GM12878 (cell line): ENCODE data around the gene ITGA4. TPM values are rescaled to one million over a fixed set of nuclear protein-coding genes. Genes with fewer than 3 reads are reported as not detected.

Experiments used
- ATAC-seq: fragments of 200-7000 bp; cut with Tn5 transposase; 3 replicates; pipeline ENCODE4 v1.9.1; 2020; ENCODE audit warnings: mild to moderate bottlenecking, moderate library complexity
- BruUV-seq: library from RNA; stranded (reverse); fragments of 400-500 nt; replicated peaks from 2 replicates; lab custom pipeline; 2021; lab: Mats Ljungman, UMichigan
- CTCF ChIA-PET: fragments of 300-600 bp; sonication (Branson Sonifier 250); formaldehyde crosslinking; extraction: SDS; loops from one replicate; lab custom pipeline; 2021; ENCODE audit warnings: inconsistent platforms; lab: Yijun Ruan, JAX
- POLR2A ChIA-PET: fragments of 350-600 bp; formaldehyde crosslinking; extraction: SDS; loops from one replicate; lab custom pipeline; 2021; ENCODE audit warnings: inconsistent platforms; lab: Charles Lee
- RAD21 ChIA-PET: fragments of 300-600 bp; sonication (Branson Sonifier 250); formaldehyde crosslinking; loops from one replicate; lab custom pipeline; 2023; ENCODE audit warnings: antibody characterized with exemption; ENCODE audit not compliant: unreplicated experiment; lab: Charles Lee
- SMC1A ChIA-PET: fragments of 300-600 bp; sonication (Branson Sonifier 250); formaldehyde crosslinking; loops from one replicate; lab custom pipeline; 2023; ENCODE audit not compliant: unreplicated experiment, uncharacterized antibody; lab: Charles Lee
- DNase-seq: peaks from one replicate; pipeline ENCODE4 v3.0.0-alpha.2; 2011; ENCODE audit warnings: low read depth, low spot score
- FAIRE-seq: peaks from 3 replicates; lab custom pipeline; 2011; peaks lifted over from hg19 to GRCh38; lab: Jason Lieb, UNC
- H2AFZ ChIP-seq: 2 replicates; pipeline ENCODE4 v1.6.0; 2011; ENCODE audit warnings: low read depth, low read length, control low read depth; ENCODE audit not compliant: control insufficient read depth
- H3K27ac ChIP-seq: 2 replicates; pipeline ENCODE4 v1.5.1; 2011; ENCODE audit warnings: control low read depth; ENCODE audit not compliant: control insufficient read depth, insufficient read depth
- H3K27me3 ChIP-seq, 2 experiments: replicated peaks in 1 of 2; 2 replicates each; pipeline versions ENCODE4 v1.6.0 to v1.6.1; 2011; ENCODE audit warnings: low read length in 1 of 2; ENCODE audit not compliant: control insufficient read depth in 2 of 2, insufficient read depth in 2 of 2
- H3K36me3 ChIP-seq, 2 experiments: 2 replicates each; pipeline ENCODE4 v1.5.1; 2011; ENCODE audit warnings: low read length in 1 of 2; ENCODE audit not compliant: control insufficient read depth in 2 of 2, insufficient read depth in 2 of 2
- H3K4me1 ChIP-seq: 2 replicates; pipeline ENCODE4 v1.6.1; 2011; ENCODE audit warnings: mild to moderate bottlenecking, low read length, moderate library complexity, mixed read lengths; ENCODE audit not compliant: control insufficient read depth, insufficient read depth
- H3K4me2 ChIP-seq: 2 replicates; pipeline ENCODE4 v1.6.0; 2011; ENCODE audit warnings: control low read depth; ENCODE audit not compliant: control insufficient read depth, insufficient read depth
- H3K4me3 ChIP-seq: fragments of 200-600 bp; sonication (generic); 2 replicates; pipeline ENCODE4 v1.5.1; 2016
- H3K79me2 ChIP-seq: 2 replicates; pipeline ENCODE4 v1.6.0; 2011; ENCODE audit warnings: low read length; ENCODE audit not compliant: control insufficient read depth, insufficient read depth
- H3K9ac ChIP-seq: 2 replicates; pipeline ENCODE4 v1.8.0; 2011; ENCODE audit warnings: low read length, control low read depth, mixed read lengths; ENCODE audit not compliant: control insufficient read depth, insufficient read depth
- H3K9me3 ChIP-seq: replicated peaks from 3 replicates; pipeline ENCODE4 v1.5.1; 2011; ENCODE audit warnings: mild to moderate bottlenecking, low read length; ENCODE audit not compliant: control insufficient read depth, insufficient read depth
- H4K20me1 ChIP-seq: 2 replicates; pipeline ENCODE4 v1.6.0; 2011; ENCODE audit not compliant: control insufficient read depth, insufficient read depth
- CHD4 ChIP-seq: fragments of 200-600 bp; sonication (generic); IDR thresholded peaks from 2 replicates; pipeline ENCODE4 v1.6.1; 2016; ENCODE audit warnings: mild to moderate bottlenecking
- FOXK2 ChIP-seq: fragments of 450-650 bp; IDR thresholded peaks from 2 replicates; pipeline ENCODE4 v1.6.1; 2017; ENCODE audit warnings: mild to moderate bottlenecking, moderate library complexity
- HCFC1 ChIP-seq: fragments of 150-350 bp; IDR thresholded peaks from 2 replicates; pipeline ENCODE4 v1.6.1; 2014; ENCODE audit warnings: low read length
- KAT2A ChIP-seq: conservative IDR thresholded peaks from 2 replicates; pipeline ENCODE4 v1.6.1; 2011; ENCODE audit warnings: low read depth, low read length; ENCODE audit not compliant: control insufficient read depth
- MTA2 ChIP-seq: fragments of 450-650 bp; IDR thresholded peaks from 2 replicates; pipeline ENCODE4 v1.6.1; 2016; ENCODE audit warnings: low read depth, mild to moderate bottlenecking, moderate library complexity
- NFYA ChIP-seq: IDR thresholded peaks from 2 replicates; pipeline ENCODE4 v1.6.1; 2011; ENCODE audit warnings: low read depth, mild to moderate bottlenecking, low read length, improper control_type of control experiment, borderline replicate concordance
- PAX5 ChIP-seq: IDR thresholded peaks from 2 replicates; pipeline ENCODE4 v1.6.1; 2011; ENCODE audit warnings: low read depth, low read length, borderline replicate concordance
- POU2F2 ChIP-seq: IDR thresholded peaks from 3 replicates; pipeline ENCODE4 v1.6.1; 2011; ENCODE audit warnings: low read depth, mild to moderate bottlenecking, low read length, borderline replicate concordance
- RB1 ChIP-seq: fragments of 450-650 bp; formaldehyde crosslinking; IDR thresholded peaks from 2 replicates; pipeline ENCODE4 v1.6.1; 2017; ENCODE audit warnings: mild to moderate bottlenecking, borderline replicate concordance
- RBBP5 ChIP-seq: fragments of 200-600 bp; sonication (generic); conservative IDR thresholded peaks from 2 replicates; pipeline ENCODE4 v1.6.1; 2016
- SIX5 ChIP-seq: IDR thresholded peaks from 2 replicates; pipeline ENCODE4 v1.6.1; 2011; ENCODE audit warnings: mild to moderate bottlenecking, low read depth, low read length, moderate library complexity; ENCODE audit not compliant: severe bottlenecking
- SREBF2 ChIP-seq: IDR thresholded peaks from 2 replicates; pipeline ENCODE4 v1.6.1; 2012; ENCODE audit warnings: mild to moderate bottlenecking, low read length
- TBL1XR1 ChIP-seq: IDR thresholded peaks from 2 replicates; pipeline ENCODE4 v1.6.1; 2012; ENCODE audit warnings: low read depth, low read length, improper control_type of control experiment
- ZZZ3 ChIP-seq: IDR thresholded peaks from 2 replicates; pipeline ENCODE4 v1.6.1; 2011; ENCODE audit warnings: low read depth; ENCODE audit not compliant: control insufficient read depth, insufficient read length
- WGBS: methylation state at CpG from one replicate; pipeline ENCODE4 v1.1.6; 2016; ENCODE audit warnings: low lambda C conversion rate; ENCODE audit not compliant: insufficient replicate concordance, insufficient coverage; ENCODE audit errors: missing lambda C conversion rate; 5-methylcytosine and 5-hydroxymethylcytosine counted together
- in situ Hi-C: fragments of 300-500 bp; cut with MboI; formaldehyde crosslinking; loops from 9 replicates; pipeline ENCODE4 v1.14.3; 2018; ENCODE audit warnings: mixed read lengths
- intact Hi-C: fragments of 100-400 bp; cut with micrococcal nuclease; formaldehyde crosslinking; loops from one replicate; pipeline ENCODE4 v1.14.2; 2022; ENCODE audit not compliant: unreplicated experiment
- polyA plus RNA-seq, 11 experiments: library from polyadenylated mRNA; depleted of rRNA in 4 of 11; unstranded in 6 of 11; stranded (reverse) in 5 of 11; fragments of >200 nt; fragmentation: Nextera tagmentation in 4 of 11; fragmentation: Illumina TruSeq in 1 of 11; extraction: Ambion mirVana in 4 of 11; extraction: Trizol in 1 of 11; gene quantifications; 1 replicate in 1 of 11; 2 replicates in 10 of 11; pipeline versions ENCODE4 v1.2.1 to v1.2.3, GENCODE V29; 2011 to 2016; ENCODE audit warnings: inconsistent platforms in 2 of 11, missing spikeins in 2 of 11, low read depth in 1 of 11
- total RNA-seq, 4 experiments: library from RNA; depleted of rRNA in 3 of 4; stranded (reverse); fragments of >200 nt in 3 of 4; fragmentation: Illumina TruSeq in 1 of 4; extraction: Trizol in 1 of 4; gene quantifications; 2 replicates each; pipeline versions ENCODE4 v1.2.1 to v1.2.3, GENCODE V29; 2013 to 2021
- TF ChIP-seq, protein P1 (sequence below): IDR thresholded peaks from 2 replicates; pipeline ENCODE4 v1.6.1; 2012; ENCODE audit warnings: mild to moderate bottlenecking, low read depth, low read length
- TF ChIP-seq, protein P2 (sequence below), 3 experiments: IDR thresholded peaks in 2 of 3; conservative IDR thresholded peaks in 1 of 3; 2 replicates each; pipeline ENCODE4 v1.5.1; 2011; ENCODE audit warnings: low read depth in 3 of 3, low read length in 3 of 3, mild to moderate bottlenecking in 3 of 3, control low read depth in 2 of 3, moderate library complexity in 2 of 3, inconsistent platforms in 1 of 3, mixed read lengths in 1 of 3; ENCODE audit not compliant: control insufficient read depth in 2 of 3, insufficient read depth in 1 of 3; ENCODE audit errors: extremely low read depth in 1 of 3
- TF ChIP-seq, protein P3 (sequence below): IDR thresholded peaks from 2 replicates; pipeline ENCODE4 v1.6.1; 2011; ENCODE audit warnings: mild to moderate bottlenecking, low read depth, low read length, moderate library complexity; ENCODE audit not compliant: insufficient replicate concordance

Gene ITGA4
- total and polyA plus RNA-seq, 10 of the 15 experiments (the other 5 are each of a cell fraction or from before 2014, with no cell fraction given) = 12.4 to 87.9 (median 63.5) TPM

DNA sequence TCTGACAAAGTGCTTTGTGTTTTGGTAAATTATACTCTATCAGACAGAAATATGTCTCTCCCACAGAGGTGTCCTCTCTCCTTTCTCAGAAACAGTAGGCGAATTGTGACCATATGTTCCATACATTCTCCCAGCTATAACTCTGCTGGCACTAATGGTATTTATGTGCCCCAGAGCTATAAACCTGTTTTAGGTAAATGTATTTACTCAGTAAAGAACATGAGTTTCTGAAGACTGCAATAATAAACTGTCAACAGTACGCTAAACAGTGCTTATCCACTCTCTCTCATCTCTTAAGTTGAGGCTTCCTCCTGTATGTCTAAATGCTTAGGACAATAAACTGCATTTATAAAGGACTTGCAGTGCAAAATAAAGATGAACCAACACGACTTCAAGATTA is 58.5 kb downstream of the ITGA4 start:
- no peak overlapping the region for H2AFZ ChIP-seq
- WGBS = 79% methylated on average over 3 of the region's 3 CpGs
- H3K9me3 ChIP-seq = no peaks in the 10 kb centered on the region
- H3K79me2 ChIP-seq = no peaks in the 10 kb centered on the region
- ATAC-seq (no peak), DNase-seq (no peak), FAIRE-seq (no peak)
- ChIA-PET POLR2A (no interaction called here), SMC1A (interaction anchor here (0.7 to 1.6 kb wide), 5 partner anchors 10 to 389 kb away, joined by 3 to 6 read pairs (median 4); no protein-coding TSS in a partner anchor), CTCF (interaction anchor here (0.6 to 2.0 kb wide), 3 partner anchors 49 to 1437 kb away, joined by 3 to 5 read pairs (median 4); no protein-coding TSS in a partner anchor), RAD21 (no interaction called here)
- intact Hi-C loops (no loop called here), in situ Hi-C loops (no loop called here)
- H3K4me3 ChIP-seq = no peak overlapping the region
- TF ChIP-seq POU2F2 (no peak), PAX5 (no peak), FOXK2 (no peak), SREBF2 (no peak), HCFC1 (no peak), KAT2A (no peak), MTA2 (no peak), CHD4 (no peak), ZZZ3 (no peak), RB1 (no peak), SIX5 (no peak), RBBP5 (no peak), TBL1XR1 (no peak), NFYA (no peak)
- TF ChIP-seq, protein P1, sequence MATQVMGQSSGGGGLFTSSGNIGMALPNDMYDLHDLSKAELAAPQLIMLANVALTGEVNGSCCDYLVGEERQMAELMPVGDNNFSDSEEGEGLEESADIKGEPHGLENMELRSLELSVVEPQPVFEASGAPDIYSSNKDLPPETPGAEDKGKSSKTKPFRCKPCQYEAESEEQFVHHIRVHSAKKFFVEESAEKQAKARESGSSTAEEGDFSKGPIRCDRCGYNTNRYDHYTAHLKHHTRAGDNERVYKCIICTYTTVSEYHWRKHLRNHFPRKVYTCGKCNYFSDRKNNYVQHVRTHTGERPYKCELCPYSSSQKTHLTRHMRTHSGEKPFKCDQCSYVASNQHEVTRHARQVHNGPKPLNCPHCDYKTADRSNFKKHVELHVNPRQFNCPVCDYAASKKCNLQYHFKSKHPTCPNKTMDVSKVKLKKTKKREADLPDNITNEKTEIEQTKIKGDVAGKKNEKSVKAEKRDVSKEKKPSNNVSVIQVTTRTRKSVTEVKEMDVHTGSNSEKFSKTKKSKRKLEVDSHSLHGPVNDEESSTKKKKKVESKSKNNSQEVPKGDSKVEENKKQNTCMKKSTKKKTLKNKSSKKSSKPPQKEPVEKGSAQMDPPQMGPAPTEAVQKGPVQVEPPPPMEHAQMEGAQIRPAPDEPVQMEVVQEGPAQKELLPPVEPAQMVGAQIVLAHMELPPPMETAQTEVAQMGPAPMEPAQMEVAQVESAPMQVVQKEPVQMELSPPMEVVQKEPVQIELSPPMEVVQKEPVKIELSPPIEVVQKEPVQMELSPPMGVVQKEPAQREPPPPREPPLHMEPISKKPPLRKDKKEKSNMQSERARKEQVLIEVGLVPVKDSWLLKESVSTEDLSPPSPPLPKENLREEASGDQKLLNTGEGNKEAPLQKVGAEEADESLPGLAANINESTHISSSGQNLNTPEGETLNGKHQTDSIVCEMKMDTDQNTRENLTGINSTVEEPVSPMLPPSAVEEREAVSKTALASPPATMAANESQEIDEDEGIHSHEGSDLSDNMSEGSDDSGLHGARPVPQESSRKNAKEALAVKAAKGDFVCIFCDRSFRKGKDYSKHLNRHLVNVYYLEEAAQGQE = no peak
- TF ChIP-seq, protein P2, sequence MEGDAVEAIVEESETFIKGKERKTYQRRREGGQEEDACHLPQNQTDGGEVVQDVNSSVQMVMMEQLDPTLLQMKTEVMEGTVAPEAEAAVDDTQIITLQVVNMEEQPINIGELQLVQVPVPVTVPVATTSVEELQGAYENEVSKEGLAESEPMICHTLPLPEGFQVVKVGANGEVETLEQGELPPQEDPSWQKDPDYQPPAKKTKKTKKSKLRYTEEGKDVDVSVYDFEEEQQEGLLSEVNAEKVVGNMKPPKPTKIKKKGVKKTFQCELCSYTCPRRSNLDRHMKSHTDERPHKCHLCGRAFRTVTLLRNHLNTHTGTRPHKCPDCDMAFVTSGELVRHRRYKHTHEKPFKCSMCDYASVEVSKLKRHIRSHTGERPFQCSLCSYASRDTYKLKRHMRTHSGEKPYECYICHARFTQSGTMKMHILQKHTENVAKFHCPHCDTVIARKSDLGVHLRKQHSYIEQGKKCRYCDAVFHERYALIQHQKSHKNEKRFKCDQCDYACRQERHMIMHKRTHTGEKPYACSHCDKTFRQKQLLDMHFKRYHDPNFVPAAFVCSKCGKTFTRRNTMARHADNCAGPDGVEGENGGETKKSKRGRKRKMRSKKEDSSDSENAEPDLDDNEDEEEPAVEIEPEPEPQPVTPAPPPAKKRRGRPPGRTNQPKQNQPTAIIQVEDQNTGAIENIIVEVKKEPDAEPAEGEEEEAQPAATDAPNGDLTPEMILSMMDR (IDR thresholded peaks at IDR 0.05 in 2 of 3, conservative IDR thresholded peaks at IDR 0.05 in 1 of 3; ENCODE audit: control insufficient read depth in 2 of 3, extremely low read depth in 1 of 3, insufficient read depth in 1 of 3, low read depth in 3 of 3, low read length in 3 of 3) = no peak
- TF ChIP-seq, protein P3, sequence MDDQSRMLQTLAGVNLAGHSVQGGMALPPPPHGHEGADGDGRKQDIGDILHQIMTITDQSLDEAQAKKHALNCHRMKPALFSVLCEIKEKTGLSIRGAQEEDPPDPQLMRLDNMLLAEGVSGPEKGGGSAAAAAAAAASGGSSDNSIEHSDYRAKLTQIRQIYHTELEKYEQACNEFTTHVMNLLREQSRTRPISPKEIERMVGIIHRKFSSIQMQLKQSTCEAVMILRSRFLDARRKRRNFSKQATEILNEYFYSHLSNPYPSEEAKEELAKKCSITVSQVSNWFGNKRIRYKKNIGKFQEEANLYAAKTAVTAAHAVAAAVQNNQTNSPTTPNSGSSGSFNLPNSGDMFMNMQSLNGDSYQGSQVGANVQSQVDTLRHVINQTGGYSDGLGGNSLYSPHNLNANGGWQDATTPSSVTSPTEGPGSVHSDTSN = no peak
- no peaks in the 10 kb centered on the region for H3K4me1 ChIP-seq
- no peak overlapping the region for H3K27ac ChIP-seq
- no peak overlapping the region for H3K9ac ChIP-seq
- BruUV-seq = no TSS peak
- no peaks in the 10 kb centered on the region for H4K20me1 ChIP-seq
- H3K27me3 ChIP-seq = no peaks in the 10 kb centered on the region
- peaks cover 0 to 25% of the 10 kb centered on the region in 2 experiments; a peak in 2 of 4 replicates for H3K36me3 ChIP-seq
- H3K4me2 ChIP-seq = no peak overlapping the region
